Inflammatory macrophage treated with lipopolysaccharide for 4 hours (primary cell): Measurements from ENCODE around the gene IFNLR1.

Experiments used
- DNase-seq: peaks from one replicate; pipeline ENCODE4 v3.0.0-alpha.2; 2020

IFNLR1 gene

GRCh38 chr1:24205345-24206082, 18.4 kb upstream of the IFNLR1 start:
- DNase-seq: no peak

GRCh38 chr1:24204116-24204515, 17.0 kb upstream of the IFNLR1 start:
- DNase-seq: no peak

GRCh38 chr1:24203404-24203803, 16.3 kb upstream of the IFNLR1 start:
- DNase-seq: no peak

- no peak for DNase-seq
Observed at GRCh38 chr1:24202987-24203386, 15.9 kb upstream of the IFNLR1 start.

GRCh38 chr1:24202556-24202955, 15.5 kb upstream of the IFNLR1 start:
- DNase-seq: no peak

- DNase-seq: peak; percentile 69
Observed at GRCh38 chr1:24201941-24202440, 14.9 kb upstream of the IFNLR1 start.

- peak; percentile 54 for DNase-seq
Observed at GRCh38 chr1:24199291-24199900, 12.3 kb upstream of the IFNLR1 start.

GRCh38 chr1:24198766-24199165, 11.7 kb upstream of the IFNLR1 start:
- DNase-seq: no peak

- no peak for DNase-seq
Observed at GRCh38 chr1:24195874-24196273, 8.8 kb upstream of the IFNLR1 start.

GRCh38 chr1:24195136-24195535, 8.0 kb upstream of the IFNLR1 start:
- peak; percentile 90 for DNase-seq

GRCh38 chr1:24193046-24193445, 6.0 kb upstream of the IFNLR1 start:
- DNase-seq: peak; percentile 58

GRCh38 chr1:24191860-24192259, 4.8 kb upstream of the IFNLR1 start:
- peak; percentile 95 for DNase-seq

- DNase-seq: peak; percentile 69
Observed at GRCh38 chr1:24190983-24191461, 3.9 kb upstream of the IFNLR1 start.

- DNase-seq: peak; percentile 92
Observed at GRCh38 chr1:24189528-24189927, 2.4 kb upstream of the IFNLR1 start.

GRCh38 chr1:24186711-24186992, 437 bp downstream of the IFNLR1 start:
- DNase-seq: no peak

GRCh38 chr1:24186031-24186710, 918 bp downstream of the IFNLR1 start:
- no peak for DNase-seq

GRCh38 chr1:24185076-24185475, 2.0 kb downstream of the IFNLR1 start:
- DNase-seq: no peak

GRCh38 chr1:24182061-24182460, 5.0 kb downstream of the IFNLR1 start:
- no peak for DNase-seq

- DNase-seq: no peak
Observed at GRCh38 chr1:24181619-24182018, 5.5 kb downstream of the IFNLR1 start.

- DNase-seq: no peak
Observed at GRCh38 chr1:24180676-24181075, 6.4 kb downstream of the IFNLR1 start.

GRCh38 chr1:24179251-24179840, 7.7 kb downstream of the IFNLR1 start:
- DNase-seq: peak; percentile 37

- peak; percentile 35 for DNase-seq
Observed at GRCh38 chr1:24178407-24178806, 8.7 kb downstream of the IFNLR1 start.

- DNase-seq: no peak
Observed at GRCh38 chr1:24177161-24177560, 9.9 kb downstream of the IFNLR1 start.
